ENCODE measurements around the gene SNX21.
"Not testable (repeated sequence)": the region's sequence is repeated elsewhere in the genome, so short reads cannot be mapped to it uniquely, and the experiment has no call there.

Gene SNX21

GRCh38 chr20:45851501-45851900 lies 17.9 kb downstream of the SNX21 start:
- DNase-seq, result no peak

GRCh38 chr20:45852326-45852725 lies 18.7 kb downstream of the SNX21 start:
- DNase-seq, result no peak

DNA sequence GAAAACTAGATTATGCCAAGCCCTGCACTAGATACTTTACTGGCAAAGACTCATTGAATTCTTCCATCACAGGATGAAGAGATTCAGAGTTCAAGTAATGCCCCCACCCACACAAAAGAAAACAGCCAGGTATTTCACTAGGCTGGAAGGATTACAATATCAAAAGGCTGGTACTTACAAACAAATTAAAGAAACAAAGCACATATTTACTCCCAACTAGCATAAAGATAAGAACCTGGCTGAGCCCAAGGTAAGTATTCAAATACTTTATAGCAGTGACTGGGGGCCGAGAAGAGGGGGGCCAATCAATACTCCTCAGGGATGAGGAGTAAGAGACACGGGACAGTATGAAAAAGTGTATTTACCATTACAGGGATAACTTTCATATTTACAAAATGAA lies 19.9 kb downstream of the SNX21 start:
- no peak for DNase-seq

DNA sequence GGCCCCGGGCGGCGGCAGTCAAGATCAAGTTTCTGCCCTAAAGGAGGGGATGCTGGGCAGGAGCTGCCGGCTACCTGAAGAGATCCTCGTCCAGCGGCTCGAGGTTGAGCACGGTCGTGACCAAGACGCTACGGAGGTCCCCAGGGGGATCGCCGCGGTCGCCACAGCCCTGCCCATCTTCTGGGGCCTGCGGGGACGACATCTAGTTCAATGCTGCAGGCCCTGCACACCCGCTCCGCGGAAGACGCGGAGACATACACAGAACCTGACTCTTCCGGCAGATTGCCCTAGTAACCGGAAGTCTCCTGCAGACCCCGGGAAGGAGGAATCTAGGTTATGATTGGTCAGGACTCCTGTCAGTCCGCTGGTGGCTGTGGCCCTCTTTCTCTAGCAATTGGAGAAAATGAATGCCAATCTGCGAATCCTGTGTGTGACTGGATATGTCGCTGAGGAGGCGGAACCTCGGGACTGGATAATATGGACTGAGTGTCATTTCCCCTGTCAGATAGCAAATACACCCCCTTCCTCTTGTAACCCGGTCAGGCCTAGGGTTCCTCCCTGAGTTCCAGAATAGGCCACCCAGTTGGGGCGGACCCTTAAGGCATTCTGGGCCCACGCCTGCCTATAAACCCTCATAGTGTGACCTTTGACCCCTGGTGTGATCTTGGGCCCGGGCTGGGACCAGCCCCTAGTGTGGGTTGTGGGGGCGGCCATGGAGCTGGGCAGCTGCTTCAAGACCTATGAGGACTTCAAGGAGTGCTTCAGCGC lies 23.7 kb downstream of the SNX21 start, which contains the start of the genes ACOT8 and ZSWIM3:
ACOT8 (minus strand) TSS at position 279 of the 768 bp plus-strand sequence; CDS start at position 202, 77 bp downstream.
ZSWIM3 (plus strand) TSS at position 501 of the 768 bp plus-strand sequence; CDS start at position 713, 212 bp downstream.
- DNase-seq, result peak; percentile 94

- no peak for DNase-seq
These were observed 24.2 kb downstream of the SNX21 start for GRCh38 chr20:45857882-45858216.

DNA sequence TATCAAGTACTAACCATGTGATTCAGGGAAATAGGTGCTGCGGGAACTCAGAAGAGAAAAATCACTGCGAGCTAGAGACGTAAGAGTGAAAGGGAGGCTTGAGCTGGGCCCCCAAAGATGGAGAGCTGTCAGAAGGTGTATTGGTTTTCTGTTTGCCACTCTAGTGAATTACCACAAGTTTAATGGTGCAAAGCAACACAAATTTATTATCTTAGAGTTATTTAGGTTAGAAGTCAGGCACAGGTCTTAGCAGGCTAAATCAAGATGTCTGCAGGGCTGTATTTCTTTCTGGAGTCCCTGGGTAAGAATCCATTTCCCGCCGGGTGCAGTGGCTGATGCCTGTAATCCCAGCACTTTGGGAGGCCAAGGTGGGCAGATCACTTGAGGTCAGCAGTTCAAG lies 26.3 kb downstream of the SNX21 start:
- DNase-seq, result no peak

GRCh38 chr20:45860560-45861220 lies 27.1 kb downstream of the SNX21 start:
- no peak for DNase-seq

GRCh38 chr20:45861221-45862075 lies 27.8 kb downstream of the SNX21 start:
- no peak for DNase-seq

DNA sequence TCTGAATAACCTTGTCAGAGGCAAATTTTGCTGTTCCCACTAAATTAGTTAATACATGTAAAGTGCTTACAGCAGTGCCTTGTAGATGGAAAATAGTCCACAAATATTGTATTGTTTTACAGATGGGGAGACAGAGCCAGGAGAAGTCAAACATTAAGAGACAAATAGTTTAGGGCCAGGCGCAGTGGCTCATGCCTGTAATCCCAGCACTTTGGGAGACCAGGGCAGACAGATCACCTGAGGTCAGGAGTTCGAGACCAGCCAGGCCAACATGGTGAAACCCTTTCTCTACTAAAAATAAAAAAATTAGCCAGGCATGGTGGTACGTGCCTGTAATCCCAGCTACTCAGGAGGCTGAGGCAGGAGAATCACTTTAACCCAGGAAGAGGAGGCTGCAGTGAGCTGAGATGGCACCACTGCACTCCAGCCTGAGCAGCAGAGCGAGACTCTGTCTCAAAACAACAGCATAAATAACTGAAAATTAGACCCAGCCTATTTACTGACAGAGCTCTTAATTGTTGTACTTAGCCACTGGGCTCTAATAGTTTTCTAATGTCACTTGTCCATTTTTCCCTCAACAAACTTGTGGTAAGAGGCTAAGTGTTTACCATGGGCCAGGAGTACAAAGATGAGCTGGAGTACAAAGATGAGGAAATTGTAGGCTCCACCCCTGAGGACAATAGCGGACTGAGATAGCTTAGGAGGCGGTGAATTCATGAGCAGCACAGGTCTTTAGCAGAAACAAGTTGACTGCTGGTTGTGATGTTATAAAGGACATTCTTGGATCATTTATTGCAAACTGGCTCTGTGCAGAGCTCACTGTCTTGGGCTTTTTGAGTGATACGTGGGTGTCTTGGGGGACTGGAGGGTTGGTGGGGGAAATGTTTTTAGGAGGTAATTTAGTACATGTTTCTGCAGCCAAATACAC lies 30.2 kb downstream of the SNX21 start:
- DNase-seq, result no peak

- no peak for DNase-seq
These were observed 32.9 kb downstream of the SNX21 start for GRCh38 chr20:45866454-45866853.

DNA sequence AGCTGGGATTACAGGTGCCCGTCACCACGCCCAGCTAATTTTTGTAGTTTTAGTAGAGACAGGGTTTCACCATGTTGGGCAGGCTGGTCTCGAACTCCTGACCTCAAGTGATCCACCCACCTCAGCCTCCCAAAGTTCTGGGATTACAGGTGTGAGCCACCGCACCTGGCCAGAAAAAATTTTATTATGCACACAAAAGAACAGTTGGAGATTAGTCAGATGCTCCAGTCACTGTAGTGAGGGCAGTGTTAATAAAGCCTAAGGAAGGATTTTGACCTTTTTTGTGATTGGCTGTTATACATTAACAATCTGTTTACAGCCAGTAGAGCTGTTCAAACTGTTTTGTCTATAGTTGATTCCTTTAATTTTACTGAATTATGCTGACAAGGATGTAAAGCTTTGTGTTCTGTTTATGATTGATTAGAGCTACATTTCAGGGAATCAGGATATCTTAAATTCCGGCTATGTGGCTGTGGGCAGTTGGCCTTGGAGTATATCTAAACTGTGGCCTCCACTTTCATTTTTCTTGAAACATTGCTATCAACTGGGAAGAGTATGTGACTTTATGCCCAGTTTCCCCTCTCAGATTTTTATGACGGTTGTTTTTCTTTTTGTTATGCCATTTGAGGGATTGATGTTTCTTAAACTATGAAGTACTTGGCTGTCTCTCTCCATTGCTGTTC lies 33.7 kb downstream of the SNX21 start:
- no peak for DNase-seq

- no peak for DNase-seq
These were observed 34.2 kb downstream of the SNX21 start for GRCh38 chr20:45867819-45868176.

- DNase-seq, result no peak
These were observed 39.0 kb downstream of the SNX21 start for GRCh38 chr20:45872626-45873025.

- no peak for DNase-seq
These were observed 40.0 kb downstream of the SNX21 start for GRCh38 chr20:45873409-45874103.

- DNase-seq, result not testable (repeated sequence)
These were observed 40.5 kb downstream of the SNX21 start for GRCh38 chr20:45874104-45874481.

DNA sequence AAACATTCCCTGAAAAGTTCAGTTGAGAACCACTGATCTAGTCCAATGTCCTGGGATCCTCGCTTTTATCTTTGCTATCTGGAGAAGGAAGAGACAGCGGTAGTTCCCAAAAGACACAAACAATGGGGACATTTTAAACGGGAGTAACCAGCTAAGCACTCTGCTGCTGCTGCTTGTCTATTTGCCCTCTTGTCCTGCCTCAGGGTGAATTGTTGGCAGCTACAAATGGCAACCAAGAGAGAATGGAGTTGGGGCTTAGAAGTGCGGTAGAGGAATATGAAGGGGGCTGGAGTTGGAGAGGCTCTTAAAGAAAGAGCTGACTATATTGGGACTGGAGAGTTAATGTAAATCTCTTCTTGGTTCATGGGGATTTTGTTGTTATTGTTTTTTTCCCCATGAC lies 41.0 kb downstream of the SNX21 start:
- DNase-seq, result no peak

- no peak for DNase-seq
These were observed 44.6 kb downstream of the SNX21 start for GRCh38 chr20:45878076-45878761.

DNA sequence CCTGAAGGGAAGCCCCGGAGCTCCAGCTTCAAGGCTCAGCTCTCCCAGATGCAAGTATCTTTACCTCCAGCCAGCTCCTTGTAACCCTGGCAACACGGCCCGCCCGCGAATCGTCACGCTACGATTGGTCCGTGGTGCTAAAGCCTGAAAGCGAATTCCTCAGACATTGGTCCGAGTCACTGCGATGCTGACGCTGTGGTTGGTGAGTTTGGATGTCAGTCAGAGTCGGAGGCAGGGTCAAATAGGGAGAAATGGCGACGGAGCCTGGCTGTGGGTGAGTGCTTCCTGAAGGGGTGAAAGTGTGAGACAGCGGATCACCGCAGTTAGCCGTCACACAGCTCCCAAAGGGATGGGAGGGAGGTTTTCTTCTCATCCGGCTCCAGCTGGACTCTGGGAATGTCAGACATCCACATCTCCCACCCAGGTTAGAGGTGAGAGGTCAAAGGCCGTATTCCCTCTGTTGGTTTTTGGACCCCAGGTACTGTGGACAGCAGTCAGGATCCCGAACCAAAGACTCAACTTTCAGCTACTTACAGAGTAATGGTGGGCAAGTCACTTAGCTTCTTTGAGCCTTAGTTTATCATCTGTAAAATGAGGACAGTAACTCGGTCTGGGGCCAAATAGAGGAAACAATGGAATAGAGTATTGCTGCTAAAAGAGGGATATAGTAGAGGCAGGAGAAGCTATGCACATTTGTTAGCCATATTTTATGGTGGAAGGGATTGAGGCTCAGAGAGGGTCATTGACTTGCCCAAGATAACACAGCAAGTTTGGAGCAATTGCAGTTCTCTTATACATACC lies 47.6 kb downstream of the SNX21 start, which contains the start of gene ZSWIM1:
ZSWIM1 (plus strand) TSS at position 240 of the 801 bp plus-strand sequence. CDS start 1,366 bp downstream, outside the sequence.
- DNase-seq, result peak; percentile 96

GRCh38 chr20:45882469-45883099 lies 49.0 kb downstream of the SNX21 start:
- DNase-seq, result no peak

Measured in NCI-H1048 (cell line).